NCI-H345 treated with DMSO at 0.1 percent for 48 hours (cell line): Measurements from ENCODE around the gene TTC38.
"Not testable (repeated sequence)": the region's sequence is repeated elsewhere in the genome, so short reads cannot be mapped to it uniquely, and the experiment has no call there.

Experiments
- DNase-seq: peaks from one replicate; lab custom pipeline; 2025; ENCODE audit not compliant: unreplicated experiment; lab: John Stamatoyannopoulos, UW

TTC38 gene

DNA sequence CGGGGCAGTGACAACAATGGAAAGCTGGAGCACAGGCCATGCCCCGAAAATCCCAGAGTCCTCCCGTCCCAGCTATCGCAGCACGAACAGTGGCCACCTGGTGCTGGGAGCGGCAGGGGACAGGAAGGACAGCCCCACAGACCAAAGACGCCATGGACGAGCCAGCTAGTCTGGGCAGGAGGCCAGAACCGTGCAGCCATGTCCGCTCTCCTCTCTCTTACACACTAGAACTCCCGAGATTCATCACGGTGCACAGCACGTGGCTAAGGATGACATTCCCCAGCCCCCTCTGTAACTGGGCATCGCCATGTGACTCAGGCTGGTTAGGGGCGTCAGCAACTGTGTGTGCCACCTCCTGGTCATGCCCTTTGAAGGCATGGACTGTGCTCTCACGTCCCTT is 22.3 kb upstream of the TTC38 start:
- no peak for DNase-seq

DNA sequence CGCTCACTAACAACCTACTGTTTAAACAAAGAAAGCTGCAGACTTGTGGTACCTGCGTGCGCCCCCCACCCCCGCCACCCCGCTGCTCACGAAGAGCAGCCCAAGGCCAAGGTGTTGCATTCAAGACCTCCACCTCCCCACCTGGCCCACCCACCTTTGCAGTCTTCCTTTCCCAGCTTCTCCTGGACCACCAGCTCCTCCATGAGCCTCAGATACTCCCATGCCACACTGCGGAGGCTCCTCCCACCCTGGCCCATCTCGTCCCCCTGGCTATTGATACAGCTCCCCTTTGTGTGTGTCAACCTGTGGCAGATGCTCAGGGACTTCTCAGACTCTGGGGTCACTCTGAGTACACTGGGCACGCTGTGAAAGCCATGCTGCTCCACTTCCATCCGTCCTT is 21.6 kb upstream of the TTC38 start:
- DNase-seq = no peak

DNA sequence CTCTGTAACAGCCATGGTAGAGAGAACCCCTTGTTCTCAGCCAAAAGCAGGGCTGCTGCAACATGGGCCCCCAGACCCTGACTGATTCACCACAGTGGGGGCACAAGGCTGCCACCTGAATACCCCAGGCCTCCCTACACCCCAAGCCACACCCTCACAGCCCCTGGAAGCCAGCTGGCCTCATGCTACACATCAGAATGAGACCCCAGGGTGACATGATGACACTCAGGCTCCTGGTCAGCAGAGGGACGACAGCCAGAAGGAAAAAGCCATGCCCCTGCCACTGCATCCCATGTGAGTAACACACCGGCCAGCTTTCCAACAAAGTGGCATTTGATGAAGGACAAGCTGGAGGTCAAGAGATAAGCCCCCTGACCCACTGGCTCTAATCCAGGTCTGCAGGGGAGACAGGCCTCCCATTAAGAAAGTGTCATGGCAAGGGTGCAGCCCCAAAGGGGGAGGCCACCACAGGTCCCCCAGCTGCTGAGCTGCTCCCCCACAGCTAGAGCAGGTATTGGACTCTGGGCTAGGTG is 20.3 kb upstream of the TTC38 start:
- DNase-seq = no peak

DNA sequence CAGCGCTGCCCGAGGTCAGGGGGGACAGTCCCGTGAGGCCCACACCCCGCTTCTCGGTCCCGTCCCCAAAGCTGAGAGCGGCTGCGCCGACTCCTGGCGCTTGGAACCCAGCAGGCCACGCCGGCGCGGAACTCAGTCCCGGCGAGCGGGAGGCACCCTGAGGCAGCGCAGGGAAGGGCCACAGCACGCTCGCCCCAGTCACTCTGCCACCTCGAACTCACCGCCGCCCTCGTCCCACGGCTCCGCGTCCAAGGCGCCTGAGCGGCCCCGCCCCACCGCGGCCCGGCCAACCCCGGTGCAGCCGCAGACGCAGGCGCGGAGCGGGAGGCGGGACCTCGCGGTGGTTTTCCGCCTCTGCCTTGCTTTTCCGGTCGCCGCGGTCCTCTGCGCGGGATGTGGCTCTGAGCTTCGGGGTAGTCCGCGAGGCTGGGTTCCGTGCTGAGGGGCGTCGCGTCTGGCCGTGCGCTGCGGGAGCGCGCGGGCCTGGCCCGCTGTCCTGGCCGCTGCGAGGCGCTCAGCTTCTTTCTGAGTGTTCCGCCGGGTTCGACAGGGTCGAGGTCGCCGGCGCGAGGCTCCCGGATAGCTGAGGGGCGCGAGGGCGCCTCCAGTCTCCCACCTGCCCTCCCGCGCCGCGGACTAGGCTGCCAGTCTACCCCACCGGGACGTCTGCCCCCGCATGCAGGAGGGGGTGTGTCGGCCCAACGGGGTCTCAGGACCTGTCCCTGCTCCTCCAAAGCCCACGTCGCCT is 17.6 kb upstream of the TTC38 start, which contains the start of gene CDPF1:
Gene CDPF1, minus strand, starts transcription at position 259 of the 748 bp plus-strand sequence. CDS start 2,009 bp downstream, outside the sequence.
- DNase-seq = peak; percentile 46

DNA sequence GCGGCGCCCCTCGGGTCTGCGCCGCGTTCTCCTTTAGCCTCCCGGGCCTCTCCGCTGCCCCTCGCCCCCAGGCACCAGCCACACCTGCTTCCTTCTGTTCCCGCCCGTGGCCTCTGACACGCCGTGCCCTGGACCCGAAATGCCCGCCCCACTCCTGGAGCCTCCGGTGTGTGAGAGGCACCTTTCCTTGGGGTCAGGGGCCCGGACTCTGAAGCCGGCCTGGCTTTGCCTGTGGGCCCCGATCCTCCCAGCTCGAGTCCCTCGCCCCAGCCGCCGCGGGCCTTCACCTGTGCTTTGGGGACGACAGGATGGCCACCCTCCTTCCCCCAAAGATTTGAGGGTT is 17.1 kb upstream of the TTC38 start:
- DNase-seq = no peak

DNA sequence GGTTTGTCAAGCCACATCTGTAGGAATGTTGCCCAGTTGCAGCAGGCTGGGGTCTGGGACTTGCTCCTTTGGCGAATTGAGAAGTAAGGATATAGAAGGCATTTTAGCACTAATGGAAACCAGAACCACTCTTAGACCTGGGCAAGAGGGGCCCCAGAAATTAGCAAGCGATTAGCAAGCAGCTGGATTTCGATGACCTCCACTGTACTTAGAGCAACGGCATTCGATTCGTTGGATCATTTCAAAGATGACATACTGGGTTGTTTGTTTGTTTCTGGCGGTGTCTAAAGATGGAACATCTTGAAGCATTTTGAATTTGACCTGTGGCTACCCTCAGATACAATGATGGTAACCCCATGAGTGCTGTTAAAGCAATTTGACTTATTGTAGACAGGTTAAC is 16.5 kb upstream of the TTC38 start:
- DNase-seq = no peak

DNA sequence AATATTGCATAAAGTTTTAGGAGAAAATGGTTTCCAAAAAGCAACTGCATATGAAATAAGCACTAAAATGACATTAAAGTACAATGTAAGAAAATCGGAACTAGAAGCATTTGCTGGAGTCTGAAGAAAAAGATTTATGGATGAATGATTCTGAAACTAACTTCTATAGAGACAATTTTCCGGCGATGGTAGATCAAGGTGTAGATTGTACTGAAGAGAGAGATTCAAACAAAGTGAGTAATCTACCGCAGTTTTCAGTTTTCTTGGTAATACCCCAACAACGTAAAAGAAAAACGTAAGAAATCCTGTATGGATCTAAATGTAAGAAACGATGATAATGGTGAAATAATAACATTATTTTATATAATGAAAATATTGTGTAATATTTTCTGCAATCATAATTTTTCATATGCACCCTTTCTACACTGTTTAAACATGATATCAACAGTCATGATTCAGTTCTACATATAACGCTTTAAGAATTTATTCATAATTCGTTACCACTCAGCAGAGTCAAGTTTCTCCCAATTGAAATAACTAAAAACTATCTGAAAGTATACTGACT is 15.9 kb upstream of the TTC38 start:
- no peak for DNase-seq

DNA sequence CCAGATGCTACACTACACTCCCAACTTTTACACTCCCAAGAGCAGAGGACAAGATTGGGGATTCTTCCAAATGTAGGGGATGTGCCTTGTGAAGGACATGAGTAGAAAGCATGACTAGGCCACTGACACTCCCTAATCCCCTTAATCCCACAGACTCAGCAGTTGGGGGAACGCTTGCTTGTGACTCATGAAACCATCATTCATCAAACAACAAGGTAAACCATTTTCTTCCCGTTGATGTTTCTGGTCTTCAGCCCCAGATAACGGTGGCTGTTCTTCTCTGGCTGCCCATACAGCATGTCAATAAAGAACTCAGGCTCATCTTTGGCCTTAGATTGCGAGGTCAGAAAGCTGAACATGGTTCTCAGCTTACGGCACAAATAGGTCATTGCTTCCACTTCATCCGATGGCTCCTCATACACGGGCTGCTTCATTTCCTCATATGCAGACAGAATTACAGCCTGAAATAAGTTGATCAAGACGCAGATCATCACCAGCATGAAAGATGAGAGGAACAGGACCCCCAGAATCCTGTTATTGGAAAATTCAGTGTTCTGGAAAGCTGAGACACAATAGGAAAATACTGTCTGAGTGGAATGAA is 11.3 kb upstream of the TTC38 start:
- no peak for DNase-seq

DNA sequence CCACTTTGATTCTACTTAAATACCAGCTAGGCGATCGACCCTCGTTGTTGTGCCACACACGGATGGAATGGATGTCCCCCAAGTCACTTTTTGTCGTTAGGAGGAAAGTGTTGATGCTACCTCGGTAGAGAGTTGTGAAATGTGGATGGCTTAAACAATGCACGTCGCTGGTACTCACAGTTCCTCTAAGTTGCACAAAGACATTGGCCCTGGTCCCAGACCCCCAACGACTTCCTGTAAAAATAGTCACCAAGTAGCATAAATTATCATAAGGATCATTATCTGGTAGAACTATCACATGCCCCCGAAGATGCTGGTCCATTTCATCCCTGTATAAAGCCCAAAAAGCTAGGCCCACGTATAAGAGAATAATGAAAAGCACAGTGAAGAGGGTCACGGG is 8.4 kb upstream of the TTC38 start:
- DNase-seq = no peak

DNA sequence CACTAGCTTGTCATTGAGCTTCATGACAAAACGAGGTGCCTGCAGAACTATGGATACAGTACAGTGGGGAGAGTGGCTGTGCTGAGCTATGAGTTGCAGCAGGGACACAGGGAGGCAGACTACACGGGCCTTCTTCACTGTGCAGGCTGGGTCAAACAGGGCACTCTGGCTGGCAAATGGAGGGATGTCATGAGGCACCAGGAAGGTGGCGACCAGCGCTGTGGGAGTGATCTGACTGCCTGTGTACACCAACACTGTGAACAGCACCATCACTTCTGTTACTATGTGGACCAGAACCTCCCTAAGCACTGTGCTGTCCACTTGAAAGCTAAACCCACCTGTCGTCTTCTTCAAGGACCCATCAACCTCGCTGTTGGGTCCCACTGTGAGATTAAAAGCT is 7.8 kb upstream of the TTC38 start:
- no peak for DNase-seq

DNA sequence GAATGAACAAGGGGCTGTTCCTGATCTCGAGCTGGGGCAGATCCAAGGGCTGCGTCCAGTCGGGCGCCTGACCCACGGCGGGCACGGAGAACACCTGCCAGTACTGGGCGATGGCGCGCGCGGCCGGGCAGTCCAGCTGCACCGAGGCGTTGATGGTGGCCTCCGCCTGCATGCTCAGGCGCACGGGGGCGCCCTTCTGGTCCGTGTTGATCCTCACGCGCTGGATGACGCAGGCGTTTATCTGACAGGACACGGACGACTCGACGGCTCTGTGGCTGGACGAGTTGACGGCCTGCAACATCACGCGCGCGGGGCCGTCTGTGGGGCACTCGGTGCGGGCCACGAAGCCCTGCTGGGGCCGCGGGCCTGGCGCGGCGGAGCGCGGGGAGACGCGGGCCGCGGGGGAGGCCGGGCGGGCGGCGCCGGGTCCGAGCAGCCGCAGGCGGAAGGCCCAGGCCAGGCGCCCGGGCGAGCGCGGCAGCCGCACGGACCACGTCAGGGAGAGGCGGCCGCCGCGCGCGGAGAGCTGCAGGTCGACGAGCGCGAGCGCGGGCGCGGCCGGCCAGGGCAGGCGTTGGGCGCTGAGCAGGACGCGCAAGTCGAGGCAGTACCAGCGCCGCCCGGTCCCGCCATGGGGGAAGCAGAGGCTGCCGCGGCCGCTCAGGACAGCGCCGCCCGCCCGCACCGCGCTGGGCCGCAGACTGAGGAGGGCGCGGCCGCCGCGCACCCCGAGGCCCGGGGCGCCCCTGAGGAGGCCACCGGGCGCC is 5.2 kb upstream of the TTC38 start:
- DNase-seq = no peak

DNA sequence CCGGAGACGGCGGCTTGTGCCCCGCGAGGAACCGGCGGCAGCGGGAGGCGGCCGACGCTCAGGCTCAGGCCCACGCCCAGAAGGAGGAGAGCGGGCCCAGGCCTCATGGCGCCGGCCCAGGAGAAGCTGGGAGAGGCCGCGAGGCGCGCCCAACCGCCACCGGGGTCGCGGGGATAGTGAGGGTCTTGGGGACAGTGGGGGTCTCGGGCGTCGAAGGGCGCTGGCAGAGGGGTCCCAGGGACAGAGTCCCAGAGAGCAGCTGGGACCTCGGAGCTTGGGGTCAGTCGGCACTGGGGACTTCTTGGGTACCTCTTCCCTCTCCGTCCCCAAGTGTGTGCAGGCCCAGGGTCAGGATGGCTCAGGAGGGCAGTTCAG is 4.6 kb upstream of the TTC38 start, which contains the start of gene PKDREJ:
Gene PKDREJ, minus strand, starts transcription at position 128 of the 375 bp plus-strand sequence. Its CDS starts 21 bp downstream, at position 107.
- no peak for DNase-seq

DNA sequence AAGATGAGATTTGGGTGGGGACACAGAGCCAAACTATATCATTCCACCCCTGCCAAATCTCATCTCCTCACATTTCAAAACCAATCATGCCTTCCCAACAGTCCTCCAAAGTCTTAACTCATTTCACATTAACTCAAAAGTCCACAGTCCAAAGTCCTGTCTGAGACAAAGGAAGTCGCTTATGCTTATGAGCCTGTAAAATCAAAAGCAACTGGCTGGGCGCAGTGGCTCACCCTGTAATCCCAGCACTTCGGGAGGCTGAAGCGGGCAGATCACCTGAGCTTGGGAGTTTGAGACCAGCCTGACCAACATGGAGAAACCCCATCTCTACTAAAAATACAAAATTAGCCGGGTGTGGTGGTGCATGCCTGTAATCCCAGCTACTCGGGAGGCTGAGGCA is 3.3 kb upstream of the TTC38 start:
- not testable (repeated sequence) for DNase-seq

DNA sequence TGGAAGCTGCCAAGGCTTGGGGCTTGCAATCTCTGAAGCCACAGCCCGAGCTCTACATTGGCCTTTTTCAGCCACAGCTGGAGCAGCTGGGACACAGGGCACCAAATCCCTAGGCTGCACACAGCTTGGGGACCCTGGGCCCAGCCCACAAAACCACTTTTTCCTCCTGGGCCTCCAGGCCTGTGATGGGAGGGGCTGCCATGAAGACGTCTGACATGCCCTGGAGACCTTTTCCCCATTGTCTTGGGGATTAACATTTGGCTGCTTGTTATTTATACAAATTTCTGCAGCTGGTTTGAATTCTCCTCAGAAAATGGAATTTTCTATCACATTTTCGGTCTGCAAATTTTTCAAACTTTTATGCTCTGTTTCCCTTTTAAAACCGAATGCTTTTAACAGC is 2.2 kb upstream of the TTC38 start:
- not testable (repeated sequence) for DNase-seq

DNA sequence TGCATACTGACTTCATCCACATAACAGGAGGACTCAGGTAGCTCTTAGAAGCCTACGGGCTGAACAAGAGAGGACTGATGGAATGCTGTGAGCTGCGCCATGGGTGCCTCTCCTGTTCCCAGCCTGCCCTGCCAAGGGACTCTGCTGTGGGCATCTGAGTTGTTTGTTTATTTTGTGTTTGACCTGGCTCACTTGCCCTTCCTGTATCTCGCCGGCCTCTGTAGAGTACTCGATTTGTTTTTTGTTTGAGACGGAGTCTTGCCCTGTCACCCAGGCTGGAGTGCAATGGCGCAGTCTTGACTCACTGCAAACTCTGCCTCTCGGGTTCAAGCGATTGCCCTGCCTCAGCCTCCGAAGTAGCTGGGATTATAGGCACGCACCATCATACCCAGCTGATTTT is 1.8 kb downstream of the TTC38 start:
- DNase-seq = no peak

DNA sequence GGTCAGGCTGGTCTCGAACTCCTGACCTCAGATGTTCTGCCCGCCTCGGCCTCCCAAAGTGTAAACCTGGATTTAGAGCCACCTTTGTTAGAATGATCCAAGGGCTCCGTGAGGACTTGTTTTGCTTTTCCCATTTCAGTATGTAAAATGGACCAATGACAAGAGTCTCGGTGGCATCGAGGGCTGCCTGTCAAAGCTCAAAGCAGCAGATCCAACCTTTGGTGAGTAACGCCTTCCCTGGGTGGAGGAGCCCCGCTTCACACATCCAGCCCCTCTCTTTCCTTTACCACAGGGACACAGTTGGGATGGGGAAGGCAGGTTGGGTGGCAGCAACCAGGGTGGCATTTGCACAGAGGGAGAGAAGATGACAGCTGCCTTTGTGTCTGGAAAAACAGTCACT is 4.4 kb downstream of the TTC38 start:
- DNase-seq = no peak

DNA sequence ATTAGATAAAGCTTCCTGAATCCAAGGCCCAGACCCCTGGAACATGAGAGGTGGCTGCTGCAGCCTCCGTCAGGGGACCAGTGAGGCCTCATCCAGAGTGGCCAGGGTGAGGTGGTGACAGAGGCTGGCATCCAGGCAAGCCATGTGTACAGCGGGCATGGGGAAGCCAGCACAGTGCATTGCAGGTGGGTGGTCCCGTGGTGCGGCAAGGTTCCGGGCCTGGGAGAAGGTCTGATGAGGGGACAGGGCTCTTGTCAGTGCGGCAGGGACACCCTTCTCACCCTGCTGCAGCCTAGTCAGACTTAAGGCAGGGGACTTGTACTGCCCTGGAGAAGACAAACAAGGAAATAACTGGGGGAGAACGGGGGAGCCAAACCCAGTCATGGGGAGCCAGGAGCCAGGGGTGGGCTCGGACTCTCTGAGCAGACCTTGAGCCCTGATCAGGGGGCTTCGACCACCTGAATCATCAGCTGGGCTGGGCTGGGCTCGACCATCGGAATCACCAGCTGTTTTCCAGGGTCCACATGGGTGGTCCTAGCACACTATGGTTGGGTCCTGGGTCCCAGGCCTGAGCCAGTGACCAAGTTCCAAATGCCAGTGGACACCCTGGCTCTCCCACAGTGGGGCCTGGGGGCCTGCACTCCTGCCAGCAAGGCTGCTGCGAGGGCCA is 5.1 kb downstream of the TTC38 start:
- DNase-seq = no peak

DNA sequence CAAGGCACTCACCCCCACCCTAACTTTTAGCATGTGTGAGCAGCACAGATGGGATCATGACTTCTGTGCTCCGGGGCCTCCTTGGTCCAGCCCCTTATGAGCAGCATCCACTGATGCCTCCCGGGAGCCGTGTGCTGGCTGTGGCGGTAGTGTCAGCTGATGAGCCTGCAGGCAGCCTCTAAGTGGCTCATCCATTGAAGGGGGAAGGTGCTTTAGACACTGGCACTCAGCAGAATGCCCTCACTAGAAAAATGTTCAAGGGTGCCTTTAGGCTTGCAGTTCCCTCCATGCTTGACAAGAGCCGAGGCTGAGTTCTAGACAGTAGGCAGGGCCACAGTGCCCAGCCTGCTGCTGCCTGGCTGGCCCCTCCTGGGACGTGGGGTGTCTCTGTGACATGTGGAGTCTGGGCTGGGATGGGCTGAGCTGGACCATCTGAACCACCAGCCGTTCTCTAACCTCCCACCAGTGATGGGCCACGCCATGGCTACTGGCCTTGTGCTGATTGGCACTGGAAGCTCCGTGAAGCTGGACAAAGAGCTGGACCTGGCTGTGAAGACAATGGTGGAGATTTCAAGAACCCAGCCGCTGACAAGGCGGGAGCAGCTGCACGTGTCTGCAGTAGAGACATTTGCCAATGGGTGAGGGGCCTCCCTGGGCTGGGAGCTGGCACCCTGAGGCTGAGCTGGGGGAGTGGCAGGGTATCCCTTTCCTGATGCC is 5.8 kb downstream of the TTC38 start:
- no peak for DNase-seq

DNA sequence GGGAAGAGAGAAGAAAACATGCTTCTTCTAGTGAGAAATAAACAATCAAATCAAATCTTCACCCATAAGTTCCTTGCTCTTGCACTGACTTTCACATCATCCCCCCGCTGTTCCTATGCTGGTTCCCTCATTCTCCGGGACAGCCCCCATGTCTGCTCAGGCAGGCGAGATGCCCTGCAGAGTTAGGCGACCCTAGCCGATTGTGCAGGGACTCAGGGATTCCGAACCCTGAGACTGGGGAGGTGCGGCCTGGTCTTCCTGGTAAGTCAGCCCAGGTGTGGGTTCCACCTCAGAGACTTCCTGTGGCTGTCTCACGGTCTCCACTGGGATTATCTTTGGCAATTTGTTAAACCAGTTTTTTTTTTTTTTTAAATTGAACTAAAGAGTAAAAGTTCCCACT is 6.6 kb downstream of the TTC38 start:
- DNase-seq = no peak

DNA sequence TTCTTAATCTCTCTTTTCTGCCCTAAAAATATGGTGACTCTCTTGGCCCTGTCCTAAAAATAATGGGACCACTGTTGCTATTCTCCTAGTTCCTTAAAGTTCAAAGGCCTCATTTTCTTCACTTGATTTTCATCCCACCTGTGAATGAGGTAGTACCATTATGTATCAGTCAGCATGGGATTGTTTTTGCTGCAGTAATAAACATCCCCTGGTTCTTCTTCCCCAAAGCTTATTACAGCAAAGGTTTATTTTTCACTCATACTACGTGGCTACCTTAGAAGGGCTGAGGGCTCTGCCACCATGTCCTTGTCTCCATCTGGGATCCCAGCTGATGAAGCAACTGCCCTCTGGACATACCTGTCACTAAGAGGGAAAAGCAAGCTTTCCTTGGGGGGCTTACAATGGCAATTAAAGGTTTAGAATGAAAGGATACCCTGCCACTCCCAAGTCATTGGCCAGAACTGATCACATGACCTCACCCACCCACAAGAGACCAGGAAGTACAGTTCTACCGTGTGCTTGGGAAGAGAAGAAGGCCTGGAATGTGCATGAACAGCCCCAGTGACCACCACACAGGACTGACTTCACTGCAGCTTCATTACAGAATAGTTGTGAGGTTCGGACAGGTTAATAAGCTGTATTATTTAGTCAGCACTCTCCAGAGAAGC is 7.8 kb downstream of the TTC38 start:
- no peak for DNase-seq
